Activated CD8-positive, alpha-beta T cell treated with anti-CD3 and anti-CD28 coated beads for 36 hours (primary cell): ENCODE results near the gene EPB41L2. TPM values are rescaled to one million over a fixed set of nuclear protein-coding genes. Genes with fewer than 3 reads are reported as not detected.
"Not testable (repeated sequence)": the region's sequence is repeated elsewhere in the genome, so short reads cannot be mapped to it uniquely, and the experiment has no call there.

Experiments
- ATAC-seq: fragments of 200-7000 bp; cut with Tn5 transposase; one replicate; pipeline ENCODE4 v1.10.0; 2021; ENCODE audit warnings: mild to moderate bottlenecking, moderate library complexity
- CTCF ChIA-PET: fragments of 350-600 bp; sonication (Branson Sonifier 250); formaldehyde crosslinking; loops from one replicate; lab custom pipeline; 2021; ENCODE audit warnings: antibody characterized with exemption; lab: Charles Lee
- POLR2A ChIA-PET: fragments of 350-600 bp; sonication (Branson Sonifier 250); formaldehyde crosslinking; loops from one replicate; lab custom pipeline; 2021; ENCODE audit warnings: antibody characterized with exemption; lab: Charles Lee
- DNase-seq: peaks from one replicate; pipeline ENCODE4 v3.0.0-alpha.2; 2020
- H3K27ac Mint-ChIP-seq: one replicate; pipeline ENCODE4 v1.8.0; 2021; ENCODE audit warnings: mild to moderate bottlenecking, mixed read lengths
- H3K27me3 Mint-ChIP-seq: one replicate; pipeline ENCODE4 v1.8.0; 2021; ENCODE audit warnings: mixed read lengths
- H3K36me3 Mint-ChIP-seq: one replicate; pipeline ENCODE4 v1.8.0; 2021; ENCODE audit warnings: low read depth, mixed read lengths
- H3K4me1 Mint-ChIP-seq: one replicate; pipeline ENCODE4 v1.8.0; 2021; ENCODE audit warnings: low read depth, mixed read lengths
- H3K4me3 Mint-ChIP-seq: one replicate; pipeline ENCODE4 v1.8.0; 2021; ENCODE audit warnings: mild to moderate bottlenecking, moderate library complexity, mixed read lengths
- H3K9me3 Mint-ChIP-seq: one replicate; pipeline ENCODE4 v1.8.0; 2021; ENCODE audit warnings: mixed read lengths
- CTCF ChIP-seq: fragments of 200-600 bp; IDR thresholded peaks from one replicate; pipeline ENCODE4 v1.8.0; 2022; ENCODE audit warnings: antibody characterized with exemption, mild to moderate bottlenecking
- intact Hi-C: fragments of 100-400 bp; cut with micrococcal nuclease; formaldehyde crosslinking; loops from one replicate; pipeline ENCODE4 v1.10.0; 2022
- total RNA-seq, 2 experiments: library from RNA; stranded (reverse); gene quantifications; one replicate each; pipeline ENCODE4 v1.2.3, GENCODE V29; 2021

The EPB41L2 gene
- total RNA-seq, 2 experiments from 2014 or later, result 30.6 to 33.3 TPM

- no peak overlapping the region for H3K27ac Mint-ChIP-seq
- CTCF ChIA-PET, result no interaction called here
- no peak overlapping the region for H3K4me3 Mint-ChIP-seq
- H3K36me3 Mint-ChIP-seq, result no peaks in the 10 kb centered on the region
- H3K4me1 Mint-ChIP-seq, result no peaks in the 10 kb centered on the region
- no peaks in the 10 kb centered on the region for H3K27me3 Mint-ChIP-seq
- intact Hi-C loops, result no loop called here
- POLR2A ChIA-PET, result no interaction called here
- no peak for TF ChIP-seq CTCF
- peaks cover under 1% of the 10 kb centered on the region for H3K9me3 Mint-ChIP-seq
- ATAC-seq, result no peak
- no peak for DNase-seq
These were observed 118.6 kb downstream of the EPB41L2 start for GRCh38 chr6:130944486-130944885.

DNA sequence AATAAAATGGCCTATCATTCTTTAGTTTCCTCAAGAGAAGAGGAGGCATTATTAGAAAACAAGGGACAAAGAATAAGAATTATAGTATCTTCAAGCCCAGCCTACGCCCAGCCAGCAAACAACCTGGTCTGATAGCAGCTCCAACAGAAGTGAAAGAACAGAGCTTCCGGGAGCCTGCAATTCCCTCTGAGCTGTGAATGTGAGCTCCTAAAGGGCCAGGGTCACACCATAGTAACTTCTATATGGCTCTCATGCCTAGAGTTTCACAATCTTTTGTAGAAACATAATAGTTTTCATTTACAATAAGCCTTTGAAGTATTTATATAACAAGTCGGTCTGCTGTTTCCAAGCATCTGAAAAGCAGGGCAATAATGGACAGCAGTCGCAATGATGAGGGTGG, 119.3 kb downstream of the EPB41L2 start:
- H3K27me3 Mint-ChIP-seq, result no peaks in the 10 kb centered on the region

GRCh38 chr6:130942752-130943151, 120.3 kb downstream of the EPB41L2 start:
- ATAC-seq, CTCF ChIA-PET, H3K27ac Mint-ChIP-seq, intact Hi-C loops, H3K4me1 Mint-ChIP-seq, POLR2A ChIA-PET, H3K27me3 Mint-ChIP-seq, H3K9me3 Mint-ChIP-seq, H3K4me3 Mint-ChIP-seq, DNase-seq, H3K36me3 Mint-ChIP-seq: not testable (repeated sequence)

More for the DNA sequence above, 119.3 kb downstream of the EPB41L2 start:
- DNase-seq (no peak), ATAC-seq (no peak)
- Mint-ChIP-seq H3K4me3 (no peak overlapping the region), H3K4me1 (no peaks in the 10 kb centered on the region), H3K36me3 (peaks cover 1% of the 10 kb centered on the region), H3K9me3 (peaks cover 2% of the 10 kb centered on the region), H3K27ac (no peak overlapping the region)
- TF ChIP-seq CTCF, result no peak
- POLR2A ChIA-PET, result no interaction called here
- intact Hi-C loops, result no loop called here
- CTCF ChIA-PET, result no interaction called here

- Mint-ChIP-seq H3K4me1 (no peaks in the 10 kb centered on the region), H3K27ac (no peak overlapping the region), H3K4me3 (no peak overlapping the region), H3K9me3 (peaks cover 2% of the 10 kb centered on the region), H3K27me3 (no peaks in the 10 kb centered on the region), H3K36me3 (peaks cover 1% of the 10 kb centered on the region)
- no peak for DNase-seq
- intact Hi-C loops, result no loop called here
- TF ChIP-seq CTCF, result no peak
- no peak for ATAC-seq
- ChIA-PET POLR2A (no interaction called here), CTCF (no interaction called here)
These were observed 125.0 kb downstream of the EPB41L2 start for GRCh38 chr6:130937942-130938604.

DNA sequence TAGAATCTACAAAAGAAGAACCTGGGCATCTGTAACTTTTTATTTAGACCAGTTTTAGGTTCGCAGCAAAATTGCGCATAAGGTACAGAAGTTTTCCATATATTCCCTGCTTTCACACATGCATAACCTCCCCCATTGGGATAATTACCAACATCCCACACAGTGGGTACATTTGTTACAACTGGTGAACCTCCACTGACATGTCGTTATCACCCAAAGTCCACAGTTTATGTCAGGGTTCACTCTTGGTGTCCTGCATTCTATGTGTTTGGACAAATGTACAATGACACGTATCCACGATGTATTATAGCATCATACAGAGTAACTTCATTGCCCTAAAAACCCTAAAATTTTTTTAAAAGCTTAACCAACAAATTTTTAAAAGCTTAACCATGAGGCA, 126.1 kb downstream of the EPB41L2 start:
- no peaks in the 10 kb centered on the region for H3K27me3 Mint-ChIP-seq
- DNase-seq (no peak), ATAC-seq (no peak)
- peaks cover 2% of the 10 kb centered on the region for H3K9me3 Mint-ChIP-seq
- no peak overlapping the region for H3K27ac Mint-ChIP-seq
- CTCF ChIA-PET, result interaction anchor here (1.0 to 2.0 kb wide), 2 partner anchors 9 to 52 kb away, joined by 4 to 6 read pairs; no protein-coding TSS in a partner anchor
- no peaks in the 10 kb centered on the region for H3K4me1 Mint-ChIP-seq
- no peak for TF ChIP-seq CTCF
- peaks cover 1% of the 10 kb centered on the region for H3K36me3 Mint-ChIP-seq
- H3K4me3 Mint-ChIP-seq, result no peak overlapping the region
- POLR2A ChIA-PET, result interaction anchor here (0.6 to 0.7 kb wide), 2 partner anchors 740 to 1019 kb away, joined by 3 read pairs; no protein-coding TSS in a partner anchor
- intact Hi-C loops, result no loop called here
